Neuronal stem cell (in vitro differentiated cells): ENCODE data around the gene ATP2B3. TPM values are rescaled to one million over a fixed set of nuclear protein-coding genes. Genes with fewer than 3 reads are reported as not detected.

Experiments used
- DNase-seq: peaks from one replicate; pipeline ENCODE4 v3.0.0-alpha.2; 2013; ENCODE audit warnings: low spot score
- H2AFZ ChIP-seq: one replicate; pipeline ENCODE4 v1.6.1; 2013; ENCODE audit warnings: mild to moderate bottlenecking, low read length, inconsistent platforms
- H2AK5ac ChIP-seq: 2 replicates; pipeline ENCODE4 v1.6.1; 2013; ENCODE audit warnings: low read depth, mild to moderate bottlenecking, inconsistent platforms, low read length, moderate library complexity, mixed read lengths
- H2BK120ac ChIP-seq: 2 replicates; pipeline ENCODE4 v1.6.1; 2013; ENCODE audit warnings: low read depth, mild to moderate bottlenecking, inconsistent platforms, low read length, moderate library complexity, mixed read lengths
- H2BK12ac ChIP-seq: one replicate; pipeline ENCODE4 v1.6.1; 2013; ENCODE audit warnings: low read length, inconsistent platforms
- H2BK15ac ChIP-seq: 2 replicates; pipeline ENCODE4 v1.6.1; 2013; ENCODE audit warnings: mild to moderate bottlenecking, low read length, inconsistent platforms, mixed read lengths
- H2BK5ac ChIP-seq: one replicate; pipeline ENCODE4 v1.6.1; 2013; ENCODE audit warnings: inconsistent platforms, mild to moderate bottlenecking, low read length, moderate library complexity
- H3K14ac ChIP-seq: one replicate; pipeline ENCODE4 v1.6.1; 2013; ENCODE audit warnings: low read length, inconsistent platforms
- H3K18ac ChIP-seq: 2 replicates; pipeline ENCODE4 v1.6.1; 2013; ENCODE audit warnings: low read length, inconsistent platforms
- H3K23ac ChIP-seq: 2 replicates; pipeline ENCODE4 v1.6.1; 2013; ENCODE audit warnings: low read depth, mild to moderate bottlenecking, mixed read lengths, low read length, inconsistent platforms; ENCODE audit not compliant: poor library complexity
- H3K27ac ChIP-seq: replicated peaks from 3 replicates; pipeline ENCODE4 v1.5.1; 2013; ENCODE audit warnings: low read length, inconsistent platforms
- H3K27me3 ChIP-seq, 3 experiments: 2 replicates each; pipeline ENCODE4 v1.6.1; 2013; ENCODE audit warnings: low read length in 3 of 3, mild to moderate bottlenecking in 2 of 3, inconsistent platforms in 1 of 3, low read depth in 1 of 3, mixed read lengths in 1 of 3, moderate library complexity in 1 of 3; ENCODE audit not compliant: control insufficient read depth in 3 of 3, insufficient read depth in 3 of 3
- H3K36me3 ChIP-seq, 2 donors: replicated peaks in 1 of 2; 2 replicates each; pipeline ENCODE4 v1.6.1; 2013; ENCODE audit warnings: low read length in 2 of 2; ENCODE audit not compliant: control insufficient read depth in 2 of 2, insufficient read depth in 2 of 2
- H3K4ac ChIP-seq: 2 replicates; pipeline ENCODE4 v1.6.1; 2013; ENCODE audit warnings: inconsistent platforms, mild to moderate bottlenecking, low read length, moderate library complexity
- H3K4me1 ChIP-seq, 2 donors: 1 replicate in 1 of 2; 2 replicates in 1 of 2; pipeline ENCODE4 v1.6.1; 2013; ENCODE audit warnings: low read length in 2 of 2, low read depth in 1 of 2; ENCODE audit not compliant: control insufficient read depth in 2 of 2, insufficient read depth in 1 of 2
- H3K4me2 ChIP-seq: one replicate; pipeline ENCODE4 v1.6.1; 2013; ENCODE audit warnings: mild to moderate bottlenecking, low read length, inconsistent platforms; ENCODE audit not compliant: insufficient read depth, poor library complexity, severe bottlenecking
- H3K4me3 ChIP-seq, 2 donors: 2 replicates each; pipeline ENCODE4 v1.5.1; 2013; ENCODE audit warnings: low read length in 2 of 2, mild to moderate bottlenecking in 2 of 2, inconsistent platforms in 1 of 2, moderate library complexity in 1 of 2
- H3K79me1 ChIP-seq: one replicate; pipeline ENCODE4 v1.6.1; 2013; ENCODE audit warnings: low read depth, mild to moderate bottlenecking, inconsistent platforms, low read length, moderate library complexity
- H3K9ac ChIP-seq: one replicate; pipeline ENCODE4 v1.6.1; 2013; ENCODE audit warnings: mild to moderate bottlenecking, low read depth, low read length, inconsistent platforms; ENCODE audit not compliant: poor library complexity
- H3K9me3 ChIP-seq, 2 donors: replicated peaks in 1 of 2; 2 replicates each; pipeline versions ENCODE3 to v1.6.1; 2013; ENCODE audit warnings: low read length in 2 of 2, mild to moderate bottlenecking in 2 of 2, inconsistent platforms in 1 of 2, low read depth in 1 of 2, mixed read lengths in 1 of 2, moderate library complexity in 1 of 2; ENCODE audit not compliant: control insufficient read depth in 2 of 2, insufficient read depth in 1 of 2
- H4K8ac ChIP-seq: one replicate; pipeline ENCODE4 v1.6.1; 2013; ENCODE audit warnings: low read depth, mild to moderate bottlenecking, inconsistent platforms, low read length, moderate library complexity
- H4K91ac ChIP-seq: one replicate; pipeline ENCODE4 v1.6.1; 2013; ENCODE audit warnings: low read length, low read depth, mild to moderate bottlenecking, inconsistent platforms; ENCODE audit not compliant: poor library complexity
- WGBS, 2 donors: extraction: QIAGEN DNeasy Blood & Tissue Kit; methylation state at CpG; one replicate each; pipeline ENCODE4 v1.1.7; 2013; ENCODE audit warnings: missing lambda C conversion rate in 2 of 2, mixed read lengths in 1 of 2; ENCODE audit not compliant: insufficient read length in 2 of 2, insufficient replicate concordance in 1 of 2; ENCODE audit errors: extremely low coverage in 2 of 2; 5-methylcytosine and 5-hydroxymethylcytosine counted together
- polyA plus RNA-seq, 2 experiments: library from polyadenylated mRNA; stranded (reverse); fragments of 200-250 nt; gene quantifications; one replicate each; pipeline ENCODE4 v1.2.3, GENCODE V29; 2013

Gene ATP2B3
- polyA plus RNA-seq (2013, experiment 1 of 2): 0.49 TPM
- 0.48 TPM for polyA plus RNA-seq (2013, experiment 2 of 2)

- DNase-seq: no peak
- H3K4me3 ChIP-seq: peak within 1 kb of the TSS in 1 of 2 donors; percentile 74
- no peaks in the 10 kb centered on the region for H3K36me3 ChIP-seq
- no peak within 1 kb of the TSS for H3K23ac ChIP-seq
- peak within 1 kb of the TSS; percentile 3 for H2BK12ac ChIP-seq
- no peak within 1 kb of the TSS for H3K4ac ChIP-seq
- no peak within 1 kb of the TSS for H4K91ac ChIP-seq
- no peak within 1 kb of the TSS for H3K9ac ChIP-seq
- no peak within 1 kb of the TSS for H3K18ac ChIP-seq
- no peak within 1 kb of the TSS for H3K14ac ChIP-seq
- H3K27me3 ChIP-seq: peaks cover 0 to 74% (median 36%) of the 10 kb centered on the region in 3 experiments
- H3K4me2 ChIP-seq: peak within 1 kb of the TSS; percentile 57
- H2BK15ac ChIP-seq: no peak within 1 kb of the TSS
- WGBS, 2 donors: no CpG with 5 or more reads among the region's 50 CpGs
- no peak within 1 kb of the TSS for H4K8ac ChIP-seq
- no peak within 1 kb of the TSS for H3K27ac ChIP-seq
- H2BK5ac ChIP-seq: no peak within 1 kb of the TSS
- H2BK120ac ChIP-seq: no peak within 1 kb of the TSS
- H3K79me1 ChIP-seq: no peaks in the 10 kb centered on the region
- no peaks in the 10 kb centered on the region for H3K4me1 ChIP-seq
- no peak within 1 kb of the TSS for H2AFZ ChIP-seq
- H2AK5ac ChIP-seq: no peak within 1 kb of the TSS
- no peaks in the 10 kb centered on the region for H3K9me3 ChIP-seq
Observed at GRCh38 chrX:153517423-153517822, at the start of gene ATP2B3. ATP2B3 (plus strand) TSS chrX:153517642; CDS start chrX:153536248, 18,606 bp downstream.

GRCh38 chrX:153468008-153468580 lies 49.3 kb upstream of the ATP2B3 start:
- Histone ChIP-seq H2BK5ac (no peak overlapping the region), H3K4me2 (no peak overlapping the region), H3K27ac (no peak overlapping the region), H2BK15ac (no peak overlapping the region), H4K8ac (no peak overlapping the region), H4K91ac (no peak overlapping the region), H3K27me3 (peaks cover 0 to 5% (median 0%) of the 10 kb centered on the region in 3 experiments), H2AK5ac (no peak overlapping the region), H2BK120ac (no peak overlapping the region), H2AFZ (no peak overlapping the region), H3K23ac (no peak overlapping the region), H3K14ac (no peak overlapping the region), H3K4me1 (no peaks in the 10 kb centered on the region), H3K36me3 (peaks cover 2 to 10% of the 10 kb centered on the region in 2 donors), H3K9ac (no peak overlapping the region), H3K4me3 (no peak overlapping the region), H3K18ac (no peak overlapping the region), H3K4ac (no peak overlapping the region), H3K9me3 (no peaks in the 10 kb centered on the region), H2BK12ac (no peak overlapping the region), H3K79me1 (no peaks in the 10 kb centered on the region)
- no CpG with 5 or more reads among the region's 12 CpGs for WGBS, 2 donors
- no peak for DNase-seq

- Histone ChIP-seq H3K18ac (no peak overlapping the region), H2BK12ac (no peak overlapping the region), H3K4ac (no peak overlapping the region), H3K9ac (peak overlapping the region; percentile 72), H2AFZ (peak overlapping the region; percentile 92), H3K4me3 (peak overlapping the region; percentile 70 to 93), H3K79me1 (no peaks in the 10 kb centered on the region), H2BK5ac (no peak overlapping the region), H3K4me2 (peak overlapping the region; percentile 57), H4K8ac (no peak overlapping the region), H3K36me3 (peaks cover 2 to 10% of the 10 kb centered on the region in 2 donors), H2BK120ac (no peak overlapping the region), H3K27me3 (peaks cover 0 to 19% (median 0%) of the 10 kb centered on the region in 3 experiments), H3K9me3 (no peaks in the 10 kb centered on the region), H3K14ac (no peak overlapping the region), H3K4me1 (peaks cover 0 to 3% of the 10 kb centered on the region in 2 donors), H3K23ac (no peak overlapping the region), H4K91ac (no peak overlapping the region), H2AK5ac (no peak overlapping the region), H2BK15ac (no peak overlapping the region), H3K27ac (no peak overlapping the region)
- WGBS, 2 donors: no CpG with 5 or more reads among the region's 32 CpGs
- DNase-seq: no peak
Observed at GRCh38 chrX:153469811-153470410, 47.5 kb upstream of the ATP2B3 start.
